Naive thymus-derived CD4-positive, alpha-beta T cell (primary cell): ENCODE data around the gene IL1RAPL2. TPM values are rescaled to one million over a fixed set of nuclear protein-coding genes. Genes with fewer than 3 reads are reported as not detected.
"Not testable (repeated sequence)": the region's sequence is repeated elsewhere in the genome, so short reads cannot be mapped to it uniquely, and the experiment has no call there.

ENCODE experiments used
- ATAC-seq: fragments of 150-1000 bp; cut with Tn5 transposase; 2 replicates; pipeline ENCODE4 v1.10.0; 2021; ENCODE audit warnings: mild to moderate bottlenecking, moderate library complexity
- CTCF ChIA-PET: fragments of 350-600 bp; sonication (Branson Sonifier 250); formaldehyde crosslinking; loops from one replicate; lab custom pipeline; 2021; ENCODE audit warnings: antibody characterized with exemption; lab: Charles Lee
- POLR2A ChIA-PET: fragments of 350-600 bp; sonication (Branson Sonifier 250); formaldehyde crosslinking; loops from one replicate; lab custom pipeline; 2021; ENCODE audit warnings: antibody characterized with exemption, inconsistent platforms; lab: Charles Lee
- DNase-seq, 9 donors: peaks; one replicate each; pipeline versions ENCODE4 v3.0.0 to v3.0.0-alpha.2; 2020 to 2022; ENCODE audit warnings: mixed read lengths in 1 of 9
- H3K27ac ChIP-seq: one replicate; pipeline ENCODE4 v1.7.0; 2013; ENCODE audit warnings: mild to moderate bottlenecking, low read depth, low read length, moderate library complexity
- H3K27me3 ChIP-seq, 2 donors: one replicate each; pipeline ENCODE4 v1.7.0; 2013; ENCODE audit warnings: low read length in 2 of 2, mild to moderate bottlenecking in 2 of 2, moderate library complexity in 2 of 2; ENCODE audit not compliant: control insufficient read depth in 2 of 2, insufficient read depth in 2 of 2
- H3K36me3 ChIP-seq, 3 experiments: 1 replicate in 2 of 3; 2 replicates in 1 of 3; pipeline ENCODE4 v1.7.0; 2013; ENCODE audit warnings: low read length in 3 of 3, mild to moderate bottlenecking in 3 of 3, moderate library complexity in 1 of 3; ENCODE audit not compliant: insufficient read depth in 3 of 3, control insufficient read depth in 2 of 3
- H3K4me1 ChIP-seq, 2 donors: one replicate each; pipeline ENCODE4 v1.7.0; 2013; ENCODE audit warnings: low read length in 2 of 2, mild to moderate bottlenecking in 2 of 2, moderate library complexity in 1 of 2; ENCODE audit not compliant: control insufficient read depth in 2 of 2, insufficient read depth in 2 of 2
- H3K4me3 ChIP-seq: 2 replicates; pipeline ENCODE4 v1.7.0; 2013; ENCODE audit warnings: mild to moderate bottlenecking, low read length
- H3K9me3 ChIP-seq, 3 experiments: 1 replicate in 2 of 3; 2 replicates in 1 of 3; pipeline ENCODE4 v1.7.0; 2013; ENCODE audit warnings: low read length in 3 of 3; ENCODE audit not compliant: control insufficient read depth in 2 of 3
- H3K27ac Mint-ChIP-seq, 9 donors: one replicate each; pipeline ENCODE4 v1.8.0; 2020 to 2022; ENCODE audit warnings: mixed read lengths in 9 of 9, mild to moderate bottlenecking in 8 of 9, moderate library complexity in 5 of 9, inconsistent platforms in 2 of 9
- H3K27me3 Mint-ChIP-seq, 5 donors: one replicate each; pipeline ENCODE4 v1.8.0; 2021 to 2022; ENCODE audit warnings: mixed read lengths in 5 of 5, mild to moderate bottlenecking in 1 of 5
- H3K36me3 Mint-ChIP-seq, 5 donors: one replicate each; pipeline ENCODE4 v1.8.0; 2020 to 2022; ENCODE audit warnings: mixed read lengths in 5 of 5, mild to moderate bottlenecking in 3 of 5, inconsistent platforms in 1 of 5
- H3K4me1 Mint-ChIP-seq, 7 donors: one replicate each; pipeline ENCODE4 v1.8.0; 2020 to 2022; ENCODE audit warnings: mixed read lengths in 7 of 7, mild to moderate bottlenecking in 3 of 7, inconsistent platforms in 1 of 7
- H3K4me3 Mint-ChIP-seq, 10 donors: one replicate each; pipeline ENCODE4 v1.8.0; 2020 to 2022; ENCODE audit warnings: mild to moderate bottlenecking in 10 of 10, mixed read lengths in 10 of 10, moderate library complexity in 6 of 10, inconsistent platforms in 2 of 10
- H3K9me3 Mint-ChIP-seq, 11 donors: one replicate each; pipeline ENCODE4 v1.8.0; 2020 to 2022; ENCODE audit warnings: mixed read lengths in 11 of 11, mild to moderate bottlenecking in 4 of 11, inconsistent platforms in 1 of 11, moderate library complexity in 1 of 11
- intact Hi-C, 2 donors: fragments of 100-400 bp; cut with micrococcal nuclease; formaldehyde crosslinking; loops; one replicate each; pipeline ENCODE4 v1.15.1; 2023
- polyA plus RNA-seq, 2 donors: library from polyadenylated mRNA; unstranded; fragments of 300-500 nt; fragmentation: Illumina TruSeq; gene quantifications; one replicate each; pipeline ENCODE4 v1.2.3, GENCODE V29; 2021
- total RNA-seq, 6 experiments: library from RNA in 5 of 6; stranded (reverse) in 5 of 6; gene quantifications; 1 replicate in 5 of 6; 2 replicates in 1 of 6; pipeline ENCODE4 v1.2.3 and lab custom pipeline; 2021 to 2026

The IL1RAPL2 gene
- not detected for total RNA-seq
- polyA plus RNA-seq: not detected
- not detected for total RNA-seq (lab: John Stamatoyannopoulos, UW)

DNA sequence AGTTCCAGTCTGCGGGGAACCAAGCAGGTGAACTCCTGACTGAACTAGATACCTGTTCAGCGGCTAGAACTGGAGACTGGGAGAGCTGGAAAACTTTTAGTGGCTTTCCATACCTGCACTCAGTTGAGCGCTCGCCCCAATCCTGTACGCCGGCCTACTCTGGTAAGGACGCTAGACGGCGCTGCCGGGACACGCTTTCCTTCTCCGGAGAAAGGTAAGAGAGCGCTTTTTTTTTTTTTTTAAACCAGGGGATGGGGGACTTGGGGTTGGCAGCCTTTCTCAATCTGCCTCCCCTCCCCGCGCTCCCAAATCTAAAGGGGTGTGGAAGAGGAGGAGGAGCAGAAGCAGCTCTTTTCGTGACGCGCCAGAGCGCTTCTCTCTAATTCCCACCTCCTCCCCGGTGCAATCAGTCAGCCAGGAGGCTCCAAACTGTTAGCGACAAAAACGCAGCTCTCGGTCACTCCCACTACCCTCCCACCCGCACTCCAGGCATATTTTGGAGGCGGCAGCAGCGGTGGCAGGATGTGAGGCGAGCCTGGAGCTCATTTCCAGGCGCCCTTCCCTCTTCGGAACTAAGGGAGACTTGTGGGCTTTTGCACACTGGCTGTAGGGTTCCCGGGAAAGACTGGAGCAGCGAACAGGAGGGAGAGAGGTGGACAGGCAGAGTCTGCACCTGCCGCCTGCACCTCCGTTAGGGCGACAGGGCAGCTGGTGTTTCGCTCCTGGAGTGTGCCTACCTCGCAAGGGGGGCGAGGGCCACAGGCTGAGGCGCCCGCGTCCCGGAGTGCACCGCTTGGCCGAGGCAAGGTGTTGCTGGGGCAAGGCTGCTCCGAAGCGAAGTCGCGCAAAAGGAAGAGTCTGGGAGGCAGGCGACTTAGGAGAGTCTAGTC lies at the start of gene IL1RAPL2:
Gene IL1RAPL2 (plus strand): TSS at position 409 of the 890 bp plus-strand sequence.
- H3K4me1 ChIP-seq: no peaks in the 10 kb centered on the region
- H3K36me3 Mint-ChIP-seq: no peaks in the 10 kb centered on the region
- DNase-seq (no peak), ATAC-seq (no peak)
- no peaks in the 10 kb centered on the region for H3K4me1 Mint-ChIP-seq
- H3K27me3 Mint-ChIP-seq: peaks cover 11 to 51% (median 25%) of the 10 kb centered on the region in 5 donors
- no peaks in the 10 kb centered on the region for H3K27me3 ChIP-seq
- H3K4me3 Mint-ChIP-seq: no peak within 1 kb of the TSS
- ChIA-PET CTCF (no interaction called here), POLR2A (no interaction called here)
- intact Hi-C loops: no loop called here
- H3K4me3 ChIP-seq: no peak within 1 kb of the TSS
- H3K27ac ChIP-seq: no peak within 1 kb of the TSS
- peaks cover 0 to 4% (median 0%) of the 10 kb centered on the region in 11 donors for H3K9me3 Mint-ChIP-seq
- no peaks in the 10 kb centered on the region for H3K36me3 ChIP-seq
- H3K9me3 ChIP-seq: no peaks in the 10 kb centered on the region
- H3K27ac Mint-ChIP-seq: no peak within 1 kb of the TSS

DNA sequence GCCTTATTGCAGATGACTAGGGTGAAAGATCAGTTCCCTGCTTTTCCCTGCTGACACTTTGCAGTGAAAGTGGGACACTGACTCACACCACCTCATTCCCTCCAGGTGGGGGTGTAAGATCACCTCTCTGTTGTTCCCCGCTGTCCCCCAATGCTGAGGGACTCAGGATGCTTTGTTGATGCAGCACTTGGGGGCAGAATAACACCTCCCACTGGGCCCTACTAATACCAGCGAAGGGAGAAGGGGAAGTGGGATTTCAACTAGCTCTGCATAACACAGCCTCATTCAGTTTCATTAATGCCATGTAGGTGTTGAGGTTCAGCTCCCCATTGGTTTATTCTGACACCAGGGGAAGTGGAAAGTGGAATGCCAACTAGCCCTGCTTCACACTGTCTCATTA lies 43.6 kb upstream of the IL1RAPL2 start:
- H3K27me3 Mint-ChIP-seq: peaks cover 0 to 10% (median 3%) of the 10 kb centered on the region in 5 donors
- H3K4me1 Mint-ChIP-seq: no peaks in the 10 kb centered on the region
- CTCF ChIA-PET: no interaction called here
- H3K4me3 Mint-ChIP-seq: no peak overlapping the region
- POLR2A ChIA-PET: no interaction called here
- no peaks in the 10 kb centered on the region for H3K36me3 Mint-ChIP-seq
- H3K27ac Mint-ChIP-seq: no peak overlapping the region
- H3K9me3 Mint-ChIP-seq: peaks cover 0 to 10% (median 6%) of the 10 kb centered on the region in 11 donors
- no peak overlapping the region for H3K4me3 ChIP-seq
- no peak overlapping the region for H3K27ac ChIP-seq
- H3K9me3 ChIP-seq: no peaks in the 10 kb centered on the region
- intact Hi-C loops: no loop called here
- H3K27me3 ChIP-seq: no peaks in the 10 kb centered on the region
- DNase-seq (no peak), ATAC-seq (no peak)
- no peaks in the 10 kb centered on the region for H3K4me1 ChIP-seq
- H3K36me3 ChIP-seq: no peaks in the 10 kb centered on the region

DNA sequence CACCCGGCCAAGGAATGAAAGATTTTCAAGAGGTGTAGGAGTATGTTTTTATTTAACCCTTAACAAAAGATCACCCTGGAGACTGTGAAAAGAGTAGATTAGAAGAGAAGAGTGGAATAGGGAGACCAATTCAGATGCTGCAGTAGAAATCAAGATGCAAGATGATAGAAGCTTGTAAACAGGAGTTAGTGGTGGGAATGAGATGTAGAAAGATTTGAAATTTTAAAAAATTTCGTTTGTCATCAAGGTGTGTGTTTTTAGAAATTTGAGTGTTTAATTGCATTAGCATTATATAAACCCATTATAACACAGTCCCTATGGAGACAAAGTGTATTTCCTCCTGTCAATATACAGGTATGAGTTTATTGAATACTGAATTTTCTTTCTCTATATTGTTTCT lies 42.1 kb upstream of the IL1RAPL2 start:
- CTCF ChIA-PET: no interaction called here
- peaks cover 0 to 10% (median 3%) of the 10 kb centered on the region in 5 donors for H3K27me3 Mint-ChIP-seq
- POLR2A ChIA-PET: interaction anchor here (0.6 kb wide), 1 partner anchor 11 kb away, joined by 3 read pairs; no protein-coding TSS in a partner anchor
- H3K36me3 Mint-ChIP-seq: no peaks in the 10 kb centered on the region
- DNase-seq: no peak
- peaks cover 0 to 10% (median 6%) of the 10 kb centered on the region in 11 donors for H3K9me3 Mint-ChIP-seq
- Histone ChIP-seq H3K4me3 (no peak overlapping the region), H3K27me3 (no peaks in the 10 kb centered on the region), H3K27ac (no peak overlapping the region), H3K9me3 (no peaks in the 10 kb centered on the region), H3K36me3 (no peaks in the 10 kb centered on the region), H3K4me1 (no peaks in the 10 kb centered on the region)
- H3K4me1 Mint-ChIP-seq: no peaks in the 10 kb centered on the region
- ATAC-seq: no peak
- no peak overlapping the region for H3K27ac Mint-ChIP-seq
- intact Hi-C loops: no loop called here
- no peak overlapping the region for H3K4me3 Mint-ChIP-seq

DNA sequence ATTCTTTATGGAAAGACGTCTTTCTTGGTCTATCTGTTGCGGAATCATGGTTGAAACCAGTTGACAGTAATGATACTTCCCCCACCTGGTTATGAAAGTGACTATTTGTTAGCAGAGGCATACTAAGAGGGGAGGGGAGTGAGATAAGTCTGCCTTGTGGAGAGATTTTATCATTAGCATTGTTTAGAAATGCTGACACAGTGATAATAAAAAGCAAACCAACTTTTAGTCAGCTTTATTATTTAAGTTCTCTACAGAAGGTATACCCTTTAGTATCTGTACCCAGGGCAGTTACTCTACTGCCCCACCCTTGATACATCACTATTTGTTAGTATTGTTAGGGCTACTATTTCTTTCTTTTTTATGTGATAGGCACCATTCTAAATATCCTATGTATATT lies 26.9 kb upstream of the IL1RAPL2 start:
- Mint-ChIP-seq H3K27me3 (peaks cover 0 to 3% (median 0%) of the 10 kb centered on the region in 5 donors), H3K27ac (no peak overlapping the region), H3K4me3 (no peak overlapping the region), H3K36me3 (peaks cover 0 to under 1% (median 0%) of the 10 kb centered on the region in 5 donors), H3K9me3 (peaks cover 0 to 10% (median 2%) of the 10 kb centered on the region in 11 donors), H3K4me1 (no peaks in the 10 kb centered on the region)
- intact Hi-C loops: no loop called here
- POLR2A ChIA-PET: no interaction called here
- ATAC-seq (no peak), DNase-seq (no peak)
- Histone ChIP-seq H3K4me1 (no peaks in the 10 kb centered on the region), H3K4me3 (no peak overlapping the region), H3K9me3 (no peaks in the 10 kb centered on the region), H3K27ac (no peak overlapping the region), H3K36me3 (no peaks in the 10 kb centered on the region), H3K27me3 (no peaks in the 10 kb centered on the region)
- CTCF ChIA-PET: no interaction called here

DNA sequence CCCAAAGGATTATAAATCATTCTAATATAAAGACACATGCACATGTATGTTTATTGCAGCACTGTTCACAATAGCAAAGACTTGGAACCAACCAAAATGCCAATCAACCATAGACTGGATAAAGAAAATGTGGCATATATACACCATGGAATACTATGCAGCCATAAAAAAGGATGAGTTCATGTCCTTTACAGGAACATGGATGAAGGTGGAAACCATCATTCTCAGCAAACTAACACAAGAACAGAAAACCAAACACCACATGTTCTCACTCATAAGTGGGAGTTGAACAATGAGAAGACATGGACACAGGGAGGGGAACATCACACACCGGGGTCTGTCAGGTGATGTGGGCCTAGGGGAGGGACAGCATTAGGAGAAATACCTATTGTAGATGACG lies 23.6 kb upstream of the IL1RAPL2 start:
- H3K4me1 ChIP-seq, H3K36me3 Mint-ChIP-seq, H3K4me3 ChIP-seq, intact Hi-C loops, H3K27me3 Mint-ChIP-seq, DNase-seq, H3K4me3 Mint-ChIP-seq, ATAC-seq, H3K36me3 ChIP-seq, POLR2A ChIA-PET, H3K9me3 ChIP-seq, CTCF ChIA-PET, H3K27ac ChIP-seq, H3K4me1 Mint-ChIP-seq, H3K27ac Mint-ChIP-seq, H3K27me3 ChIP-seq: not testable (repeated sequence)
- peaks cover 0 to 10% (median 5%) of the 10 kb centered on the region in 11 donors for H3K9me3 Mint-ChIP-seq

DNA sequence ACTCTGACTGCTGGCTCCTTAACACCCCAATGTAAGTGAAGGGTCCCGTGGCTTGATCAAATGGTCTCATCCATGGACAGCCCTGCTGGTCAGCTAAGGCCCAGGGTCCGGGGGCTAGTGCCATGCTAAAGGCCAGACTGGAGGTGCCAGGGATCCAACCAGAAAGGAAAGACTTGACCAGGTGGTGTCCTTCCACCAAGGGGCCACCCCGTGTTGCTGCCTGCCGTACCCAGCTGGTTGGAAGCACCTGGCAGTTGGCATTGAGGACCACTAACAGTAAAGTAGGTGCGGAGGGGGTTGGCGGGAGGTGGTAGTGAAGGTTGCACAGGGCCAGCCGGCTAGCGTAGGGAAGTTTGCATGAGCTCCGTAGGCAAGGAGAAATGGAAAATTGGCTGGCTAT lies 1.7 kb upstream of the IL1RAPL2 start:
- H3K36me3 Mint-ChIP-seq: no peaks in the 10 kb centered on the region
- no peaks in the 10 kb centered on the region for H3K4me1 Mint-ChIP-seq
- intact Hi-C loops: no loop called here
- H3K36me3 ChIP-seq: no peaks in the 10 kb centered on the region
- H3K27ac ChIP-seq: no peak overlapping the region
- H3K9me3 ChIP-seq: no peaks in the 10 kb centered on the region
- ATAC-seq (no peak), DNase-seq (no peak)
- no peaks in the 10 kb centered on the region for H3K27me3 ChIP-seq
- H3K27me3 Mint-ChIP-seq: peaks cover 11 to 42% (median 17%) of the 10 kb centered on the region in 5 donors
- no peak overlapping the region for H3K4me3 Mint-ChIP-seq
- ChIA-PET POLR2A (no interaction called here), CTCF (no interaction called here)
- H3K4me1 ChIP-seq: no peaks in the 10 kb centered on the region
- H3K9me3 Mint-ChIP-seq: peaks cover 0 to 7% (median 3%) of the 10 kb centered on the region in 11 donors
- no peak overlapping the region for H3K4me3 ChIP-seq
- no peak overlapping the region for H3K27ac Mint-ChIP-seq
